Iris pigment epithelial cell (primary cell): ENCODE measurements around the gene SLC30A2.
A peak's percentile ranks its signal among the peaks of the same experiment; 100 is the strongest.

Experiments
- DNase-seq: peaks from one replicate; pipeline ENCODE4 v3.0.0-alpha.2; 2011; ENCODE audit warnings: low read depth

The SLC30A2 gene

DNA sequence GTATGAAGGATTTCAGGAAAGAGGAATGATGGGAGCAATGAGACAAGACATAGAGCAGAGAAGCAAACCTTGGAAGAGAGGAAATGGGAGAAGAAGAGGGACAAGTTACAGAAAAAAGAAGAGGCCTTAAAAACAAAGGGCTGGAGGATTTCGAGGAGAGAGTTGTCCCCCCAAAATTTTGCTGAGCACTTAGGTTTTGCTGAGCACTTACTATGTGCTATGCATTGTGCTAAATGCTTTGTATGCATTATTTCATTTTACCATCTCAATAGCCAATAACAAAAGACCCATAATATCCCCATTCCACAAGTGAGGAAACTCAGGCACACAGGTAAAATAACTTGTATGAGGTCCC is 24.0 kb upstream of the SLC30A2 start:
- no peak for DNase-seq

DNA sequence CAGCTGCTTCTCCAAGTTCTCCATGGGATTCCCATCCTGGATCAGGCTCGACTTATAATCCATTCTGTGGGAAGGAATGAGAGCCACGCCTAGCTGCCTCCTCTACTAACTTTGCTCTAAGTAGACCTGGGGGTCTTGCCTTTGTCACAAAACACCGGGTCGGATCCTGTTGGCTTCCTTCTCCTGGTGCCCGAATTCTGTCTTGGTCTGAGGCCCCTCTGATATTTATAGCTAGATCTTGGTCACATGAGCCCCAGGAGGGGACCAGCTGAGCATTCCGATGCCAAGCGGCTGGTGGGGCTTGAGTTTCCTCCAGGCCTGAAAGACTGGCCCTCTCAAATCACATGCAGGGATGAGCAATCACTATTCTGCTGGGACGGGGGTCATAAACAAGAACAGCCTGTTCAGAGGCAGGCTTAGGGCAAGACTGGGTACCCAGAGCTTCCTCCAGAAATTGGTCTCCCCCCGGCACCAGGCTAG is 21.6 kb upstream of the SLC30A2 start, which contains the start of gene TRIM63:
TSS of gene TRIM63 (minus strand) at position 199 of the 480 bp plus-strand sequence. CDS start at position 63, 136 bp downstream.
- no peak for DNase-seq

DNA sequence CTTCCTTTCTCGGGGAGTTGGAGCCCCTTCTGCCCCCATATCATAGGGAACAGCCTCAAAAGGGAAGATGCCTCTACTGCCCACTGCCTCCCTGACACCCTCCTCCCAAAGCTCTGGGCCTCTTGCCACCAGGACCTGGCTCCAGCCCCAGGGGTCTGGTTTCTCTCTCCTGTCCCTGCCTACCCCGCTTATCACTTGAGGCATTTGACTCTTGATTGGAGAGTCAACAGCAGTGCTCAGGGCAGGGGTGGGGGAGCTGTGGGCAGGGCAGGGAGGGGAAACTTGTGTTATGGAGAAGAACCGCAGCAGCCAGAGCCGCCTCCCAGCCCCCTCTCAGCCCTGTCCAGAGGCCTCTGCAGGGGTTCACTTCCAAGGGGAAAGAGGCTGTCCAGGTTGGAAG is 20.9 kb upstream of the SLC30A2 start:
- no peak for DNase-seq

- no peak for DNase-seq
These were observed 20.2 kb upstream of the SLC30A2 start for GRCh38 chr1:26066160-26066559.

- DNase-seq = no peak
These were observed 18.6 kb upstream of the SLC30A2 start for GRCh38 chr1:26064553-26064952.

- DNase-seq = no peak
These were observed 15.1 kb upstream of the SLC30A2 start for GRCh38 chr1:26060832-26061574.

DNA sequence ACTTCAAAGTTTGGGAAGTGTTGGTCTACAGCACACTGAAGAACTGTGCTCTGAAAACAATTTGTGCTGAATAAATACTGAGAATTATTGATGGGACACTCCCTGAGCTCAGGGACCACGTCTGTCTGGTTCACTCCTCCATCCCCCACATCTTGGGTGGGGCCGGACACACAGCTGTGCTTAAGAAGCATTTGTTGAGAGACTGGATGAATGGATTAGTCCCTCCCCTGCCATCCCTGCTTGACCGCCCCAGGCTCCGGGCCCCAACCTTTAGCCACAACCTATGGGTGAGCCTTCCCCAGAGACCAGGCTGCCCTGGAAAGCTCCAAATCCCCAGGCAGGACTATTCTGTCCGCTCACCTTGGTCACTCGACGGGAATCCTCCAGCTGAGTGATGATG is 14.0 kb upstream of the SLC30A2 start:
- DNase-seq = no peak

DNA sequence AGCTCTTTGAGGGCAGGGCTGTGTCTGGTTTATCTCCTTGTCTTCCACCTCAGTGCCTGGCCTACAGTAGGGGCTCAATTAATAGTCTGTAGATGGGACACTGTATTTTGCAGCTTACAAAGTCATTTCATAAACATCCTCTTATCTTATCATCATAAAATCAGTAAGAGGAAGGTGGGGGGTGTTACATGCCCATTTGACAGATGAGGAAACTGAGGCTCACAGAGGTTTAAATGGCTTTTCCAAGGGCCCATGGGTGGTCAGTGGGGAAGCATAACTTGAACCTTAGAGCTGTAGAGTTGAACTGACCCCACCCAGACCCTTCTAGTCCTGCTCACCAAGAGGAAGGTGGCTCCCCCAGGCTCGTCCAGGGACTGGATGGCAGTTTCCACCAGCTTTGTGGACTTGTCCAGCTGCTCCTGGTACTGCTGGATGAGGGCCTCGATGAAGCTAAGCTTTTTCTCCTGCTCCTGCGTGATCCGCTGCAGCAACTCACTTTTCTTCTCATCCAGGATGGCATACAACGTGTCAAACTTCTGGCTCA is 12.2 kb upstream of the SLC30A2 start:
- no peak for DNase-seq

- no peak for DNase-seq
These were observed 11.3 kb upstream of the SLC30A2 start for GRCh38 chr1:26057189-26057588.

DNA sequence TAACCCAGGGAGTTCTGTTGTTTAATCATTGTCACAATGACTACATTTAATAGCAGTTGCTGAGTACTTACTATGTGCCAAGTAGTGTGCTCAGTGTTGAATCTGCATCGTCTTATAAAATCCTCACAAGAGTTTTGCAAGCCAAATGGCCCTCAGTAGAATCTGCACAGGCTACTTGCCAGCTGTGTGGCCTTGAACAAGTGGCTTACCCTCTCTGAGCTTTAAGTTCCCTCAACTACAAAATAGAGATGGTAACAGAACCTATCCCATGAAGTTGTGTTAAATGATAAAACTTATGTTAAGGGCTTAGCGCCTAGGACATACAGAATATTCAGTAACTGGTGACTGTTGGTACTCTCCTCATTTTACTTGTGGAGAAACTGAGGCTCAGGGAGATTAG is 9.1 kb upstream of the SLC30A2 start:
- DNase-seq = no peak

GRCh38 chr1:26053718-26054560 is 8.0 kb upstream of the SLC30A2 start:
- no peak for DNase-seq

DNA sequence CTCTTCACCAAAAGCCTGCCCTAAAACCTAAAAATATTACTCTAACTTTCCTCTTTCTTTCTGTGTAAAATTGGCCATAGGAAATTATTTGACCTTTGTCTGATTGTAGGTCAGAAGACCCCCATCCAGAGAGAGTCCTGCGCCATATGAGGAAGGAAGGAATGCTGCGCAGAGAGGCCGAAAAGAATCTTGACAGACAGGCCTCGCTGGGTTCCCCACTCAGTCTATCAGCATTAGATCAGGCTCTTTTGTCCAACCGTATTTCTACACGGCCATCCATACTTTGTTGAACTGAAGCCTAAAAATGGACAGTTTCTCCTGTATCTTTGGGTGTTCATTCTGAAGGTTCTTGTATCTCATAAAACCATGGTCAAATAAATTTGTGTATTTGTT is 4.3 kb upstream of the SLC30A2 start:
- DNase-seq = no peak

DNA sequence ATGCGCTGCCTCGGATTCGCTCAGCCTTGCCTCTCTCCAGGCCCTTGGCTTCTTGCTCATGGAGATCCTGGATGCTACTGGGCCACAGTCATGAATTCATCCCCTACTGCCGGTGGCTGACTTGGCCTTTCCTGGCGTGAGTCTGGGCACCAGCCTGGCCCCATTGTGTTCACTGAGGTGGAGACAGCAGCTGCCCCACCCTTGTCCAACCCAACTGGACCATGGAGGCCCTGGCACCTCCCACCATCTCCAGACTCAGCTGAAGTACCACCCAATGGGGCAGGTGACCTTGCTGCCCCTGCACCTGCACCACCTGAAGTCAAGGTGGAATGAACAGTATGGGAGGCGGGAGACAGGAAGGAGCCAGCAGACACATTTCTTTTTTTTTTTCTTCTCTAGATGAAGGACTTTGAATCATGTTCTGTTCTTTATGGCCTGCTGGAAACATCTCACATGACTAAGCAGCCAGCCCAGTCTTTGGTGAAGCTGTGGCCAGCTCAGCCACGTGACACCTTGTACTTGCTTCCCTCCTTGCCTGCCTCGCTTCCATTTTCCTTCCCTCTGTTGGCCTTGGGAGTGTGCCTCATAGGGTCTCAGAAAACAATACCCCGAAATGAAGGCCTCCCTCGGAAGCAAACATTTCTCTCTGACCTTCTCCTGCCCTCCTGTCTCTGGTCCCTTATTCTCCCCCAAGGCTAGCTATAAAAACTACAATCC is 3.8 kb upstream of the SLC30A2 start:
- peak; percentile 9 for DNase-seq

GRCh38 chr1:26047278-26047874 is 1.5 kb upstream of the SLC30A2 start:
- DNase-seq = no peak

- no peak for DNase-seq
These were observed 553 bp upstream of the SLC30A2 start for GRCh38 chr1:26046246-26047095.

GRCh38 chr1:26044971-26045721 is 772 bp downstream of the SLC30A2 start:
- no peak for DNase-seq

GRCh38 chr1:26044414-26044813 is 1.5 kb downstream of the SLC30A2 start:
- DNase-seq = no peak

GRCh38 chr1:26043765-26044164 is 2.2 kb downstream of the SLC30A2 start:
- no peak for DNase-seq

DNA sequence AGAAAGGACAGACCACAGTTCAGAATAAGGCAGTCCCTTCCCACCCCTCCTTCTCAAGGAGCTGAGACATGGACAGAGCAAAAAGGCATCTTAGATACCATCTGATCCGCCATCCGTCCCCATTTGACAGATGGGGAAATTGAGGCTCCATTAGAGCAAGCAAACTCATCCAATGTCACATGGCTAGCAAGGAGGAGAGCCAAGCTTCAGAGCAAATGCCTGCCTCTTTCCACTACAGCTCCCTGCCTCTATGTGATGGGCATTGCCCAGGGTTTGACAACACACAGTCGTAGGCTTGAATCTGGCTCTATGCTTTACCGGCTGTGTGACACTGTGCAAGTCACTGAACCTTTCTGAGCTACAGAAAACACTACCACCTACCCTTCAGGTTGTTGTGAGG is 3.9 kb downstream of the SLC30A2 start:
- DNase-seq = no peak

- DNase-seq = no peak
These were observed 4.5 kb downstream of the SLC30A2 start for GRCh38 chr1:26041401-26041800.
